HepG2 (cell line): ENCODE measurements around the gene COL5A1. TPM values are rescaled to one million over a fixed set of nuclear protein-coding genes. Genes with fewer than 3 reads are reported as not detected.

Experiments used
- ATAC-seq: fragments of 200-7000 bp; cut with Tn5 transposase; 3 replicates; pipeline ENCODE4 v1.9.1; 2020; ENCODE audit warnings: mild to moderate bottlenecking, moderate library complexity
- BruUV-seq: library from RNA; stranded (reverse); fragments of 400-500 nt; replicated peaks from 2 replicates; lab custom pipeline; 2021; lab: Mats Ljungman, UMichigan
- CTCF ChIA-PET: fragments of 300-600 bp; formaldehyde crosslinking; extraction: SDS; loops from one replicate; lab custom pipeline; 2021; ENCODE audit warnings: low total read pairs, inconsistent platforms, low intra/inter-chr PET ratio; lab: Yijun Ruan, JAX
- POLR2A ChIA-PET: fragments of 350-600 bp; sonication (Branson Sonifier 250); formaldehyde crosslinking; loops from one replicate; lab custom pipeline; 2020; ENCODE audit warnings: antibody characterized with exemption, inconsistent platforms; lab: Yijun Ruan, JAX
- DNase-seq: peaks from one replicate; pipeline ENCODE4 v3.0.0-alpha.2; 2015; ENCODE audit warnings: low spot score
- FAIRE-seq: peaks from 3 replicates; lab custom pipeline; 2011; peaks lifted over from hg19 to GRCh38; lab: Jason Lieb, UNC
- H2AFZ ChIP-seq: one replicate; pipeline ENCODE4 v1.6.1; 2011; ENCODE audit warnings: low read length, inconsistent platforms
- H3K27ac ChIP-seq: fragments of 300-600 bp; 3 replicates; pipeline ENCODE4 v1.8.0; 2011; ENCODE audit warnings: mixed run types, mild to moderate bottlenecking, mixed read lengths, low read length, inconsistent platforms; ENCODE audit not compliant: insufficient read depth; ENCODE audit errors: extremely low read length
- H3K27me3 ChIP-seq, 2 experiments: fragments of 200-600 bp in 1 of 2; 2 replicates in 1 of 2; 3 replicates in 1 of 2; pipeline versions ENCODE4 v1.6.0 to v1.8.0; 2011; ENCODE audit warnings: low read length in 2 of 2, mild to moderate bottlenecking in 2 of 2, moderate library complexity in 2 of 2, inconsistent platforms in 1 of 2; ENCODE audit not compliant: insufficient read depth in 2 of 2, control insufficient read depth in 1 of 2
- H3K36me3 ChIP-seq, 2 experiments: fragments of 200-600 bp in 1 of 2; replicated peaks in 1 of 2; 2 replicates in 1 of 2; 3 replicates in 1 of 2; pipeline versions ENCODE4 v1.5.1 to v1.8.0; 2011; ENCODE audit warnings: low read length in 2 of 2, inconsistent platforms in 1 of 2; ENCODE audit not compliant: insufficient read depth in 2 of 2, control insufficient read depth in 1 of 2
- H3K4me1 ChIP-seq: 2 replicates; pipeline ENCODE4 v1.5.1; 2012; ENCODE audit warnings: low read length, inconsistent platforms; ENCODE audit not compliant: insufficient read depth
- H3K4me2 ChIP-seq: 2 replicates; pipeline ENCODE4 v1.6.0; 2011; ENCODE audit warnings: low read depth, low read length, inconsistent platforms
- H3K4me3 ChIP-seq, 3 experiments: fragments of 200-600 bp in 1 of 3; sonication (generic), shearing (Covaris generic) in 1 of 3; replicated peaks in 1 of 3; 2 replicates each; pipeline ENCODE4 v1.5.1; 2011 to 2016; ENCODE audit warnings: low read length in 3 of 3, inconsistent platforms in 2 of 3, low read depth in 2 of 3, mild to moderate bottlenecking in 2 of 3, control low read depth in 1 of 3, mixed read lengths in 1 of 3; ENCODE audit not compliant: insufficient read depth in 1 of 3
- H3K79me2 ChIP-seq: one replicate; pipeline ENCODE4 v1.6.1; 2011; ENCODE audit warnings: low read length, inconsistent platforms; ENCODE audit not compliant: insufficient read depth
- H3K9ac ChIP-seq: 2 replicates; pipeline ENCODE4 v1.6.0; 2011; ENCODE audit warnings: mild to moderate bottlenecking, low read depth, low read length, inconsistent platforms; ENCODE audit not compliant: insufficient read depth
- H3K9me3 ChIP-seq: 2 replicates; pipeline ENCODE4 v1.5.1; 2012; ENCODE audit warnings: mild to moderate bottlenecking, low read length
- H4K20me1 ChIP-seq: 2 replicates; pipeline ENCODE4 v1.6.0; 2011; ENCODE audit warnings: inconsistent platforms, mild to moderate bottlenecking, low read length, moderate library complexity; ENCODE audit not compliant: insufficient read depth
- AKAP8 ChIP-seq: sonication (generic); formaldehyde crosslinking; IDR thresholded peaks from 2 replicates; pipeline ENCODE4 v1.5.1; 2020; ENCODE audit warnings: mild to moderate bottlenecking, missing genetic modification reagents
- NFYB ChIP-seq: sonication (generic); formaldehyde crosslinking; IDR thresholded peaks from 2 replicates; pipeline ENCODE4 v1.4.0; 2020; ENCODE audit warnings: missing genetic modification reagents
- ZNF501 ChIP-seq: sonication (generic); formaldehyde crosslinking; IDR thresholded peaks from 2 replicates; pipeline ENCODE4 v1.5.1; 2020; ENCODE audit warnings: mild to moderate bottlenecking, moderate library complexity, missing genetic modification reagents
- ZNF768 ChIP-seq: sonication (generic); formaldehyde crosslinking; IDR thresholded peaks from 2 replicates; pipeline ENCODE4 v1.4.0; 2020; ENCODE audit warnings: missing genetic modification reagents
- WGBS: methylation state at CpG from one replicate; pipeline ENCODE4 v1.1.6; 2017; ENCODE audit warnings: low lambda C conversion rate; 5-methylcytosine and 5-hydroxymethylcytosine counted together
- in situ Hi-C: cut with HindIII; loops from 2 replicates; pipeline ENCODE4 v1.10.0; 2017; ENCODE audit warnings: low pct_unique_long_range_greater_than_20kb; ENCODE audit not compliant: extremely low pct_ligation_motif_present
- intact Hi-C: fragments of 100-400 bp; cut with micrococcal nuclease; formaldehyde crosslinking; loops from one replicate; pipeline ENCODE4 v1.10.0; 2022; ENCODE audit not compliant: unreplicated experiment
- polyA plus RNA-seq, 8 experiments: library from polyadenylated mRNA; depleted of rRNA in 3 of 8; stranded (reverse) in 7 of 8; unstranded in 1 of 8; fragments of >200 nt; fragmentation: Illumina TruSeq in 4 of 8; extraction: Trizol in 4 of 8; gene quantifications; 2 replicates each; pipeline versions ENCODE4 v1.2.1 to v1.2.3, GENCODE V29; 2011 to 2016; ENCODE audit warnings: low read depth in 4 of 8, missing spikeins in 1 of 8, mixed read lengths in 1 of 8; ENCODE audit not compliant: insufficient read depth in 1 of 8
- total RNA-seq, 5 experiments: library from RNA; depleted of rRNA; stranded (reverse); fragments of >200 nt; fragmentation: Illumina TruSeq; extraction: Trizol; gene quantifications; 2 replicates each; pipeline ENCODE4 v1.2.3, GENCODE V29; 2016; ENCODE audit warnings: low read depth in 1 of 5
- TF ChIP-seq, protein P1 (sequence below): sonication (generic); formaldehyde crosslinking; IDR thresholded peaks from 2 replicates; pipeline ENCODE4 v1.5.1; 2020; ENCODE audit warnings: mild to moderate bottlenecking, missing genetic modification reagents, moderate library complexity

The COL5A1 gene
- total and polyA plus RNA-seq, 2 of the 13 experiments (the other 11 are each of a cell fraction or from before 2014, with no cell fraction given), result not detected

DNA sequence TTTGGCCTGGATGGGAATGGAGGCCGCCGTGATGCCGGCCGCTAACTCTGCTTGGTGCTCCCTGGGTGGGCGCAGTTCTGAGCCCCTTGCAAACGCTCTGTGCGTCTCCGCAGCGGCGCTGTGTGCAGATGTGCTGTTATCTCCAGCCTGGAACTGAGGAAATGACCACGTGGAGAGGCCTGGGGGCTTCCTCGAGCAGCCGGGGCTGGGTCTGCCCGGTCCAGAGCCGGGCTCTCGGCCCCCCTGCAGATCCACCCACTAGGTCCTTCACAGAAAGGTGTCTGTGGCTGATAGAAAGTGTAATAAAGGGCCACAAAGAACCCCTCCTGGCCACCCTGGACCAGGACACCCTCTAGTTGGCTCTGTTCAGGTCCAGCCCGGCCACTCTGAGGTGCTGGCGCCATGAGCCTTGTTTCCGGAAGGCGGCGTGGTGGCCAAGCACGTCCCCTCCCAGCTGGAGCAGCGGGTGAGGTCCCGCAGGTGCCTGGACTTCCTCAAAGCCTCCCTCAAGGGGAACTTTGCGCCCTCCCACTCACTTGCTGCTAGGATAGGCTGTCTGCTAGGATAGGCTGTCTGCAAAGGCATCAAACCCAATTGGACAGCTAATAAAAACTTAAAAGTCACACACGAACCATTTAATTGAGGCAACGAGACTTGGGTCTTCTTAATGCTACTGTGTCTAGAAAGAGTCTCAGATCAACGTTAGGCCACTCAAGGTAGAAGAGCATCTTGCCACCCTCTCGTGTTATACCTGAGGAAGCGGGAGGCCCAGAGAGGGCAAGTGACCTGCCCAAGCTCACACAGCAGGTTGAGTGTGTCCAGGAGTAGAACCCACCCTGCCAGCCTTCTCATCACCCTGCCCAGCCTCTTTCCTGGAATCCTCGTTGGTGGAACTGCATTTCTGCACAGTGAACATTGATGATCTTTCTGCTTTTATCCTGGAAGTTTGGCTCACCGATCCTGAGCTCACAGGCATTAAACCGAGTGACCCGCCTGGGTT, 129.7 kb downstream of the COL5A1 start:
- Histone ChIP-seq H3K9me3 (no peaks in the 10 kb centered on the region), H3K27me3 (peaks cover 18 to 95% of the 10 kb centered on the region in 2 experiments; a peak in 4 of 5 replicates), H3K79me2 (no peaks in the 10 kb centered on the region), H3K4me1 (no peaks in the 10 kb centered on the region), H3K4me3 (no peak overlapping the region), H3K27ac (no peak overlapping the region), H3K4me2 (no peak overlapping the region), H4K20me1 (no peaks in the 10 kb centered on the region; the same call in 1 of the 2 replicates), H3K9ac (no peak overlapping the region), H3K36me3 (no peaks in the 10 kb centered on the region), H2AFZ (no peak overlapping the region)
- intact Hi-C loops, result no loop called here
- ChIA-PET CTCF (no interaction called here), POLR2A (no interaction called here)
- WGBS, result 22% methylated on average over 14 of the region's 34 CpGs
- DNase-seq (no peak), ATAC-seq (no peak), FAIRE-seq (no peak)
- TF ChIP-seq AKAP8 (CRISPR knock-in tag) (no peak), ZNF501 (CRISPR knock-in tag) (no peak), NFYB (no peak), ZNF768 (CRISPR knock-in tag) (peak; percentile 77)
- TF ChIP-seq, protein P1, sequence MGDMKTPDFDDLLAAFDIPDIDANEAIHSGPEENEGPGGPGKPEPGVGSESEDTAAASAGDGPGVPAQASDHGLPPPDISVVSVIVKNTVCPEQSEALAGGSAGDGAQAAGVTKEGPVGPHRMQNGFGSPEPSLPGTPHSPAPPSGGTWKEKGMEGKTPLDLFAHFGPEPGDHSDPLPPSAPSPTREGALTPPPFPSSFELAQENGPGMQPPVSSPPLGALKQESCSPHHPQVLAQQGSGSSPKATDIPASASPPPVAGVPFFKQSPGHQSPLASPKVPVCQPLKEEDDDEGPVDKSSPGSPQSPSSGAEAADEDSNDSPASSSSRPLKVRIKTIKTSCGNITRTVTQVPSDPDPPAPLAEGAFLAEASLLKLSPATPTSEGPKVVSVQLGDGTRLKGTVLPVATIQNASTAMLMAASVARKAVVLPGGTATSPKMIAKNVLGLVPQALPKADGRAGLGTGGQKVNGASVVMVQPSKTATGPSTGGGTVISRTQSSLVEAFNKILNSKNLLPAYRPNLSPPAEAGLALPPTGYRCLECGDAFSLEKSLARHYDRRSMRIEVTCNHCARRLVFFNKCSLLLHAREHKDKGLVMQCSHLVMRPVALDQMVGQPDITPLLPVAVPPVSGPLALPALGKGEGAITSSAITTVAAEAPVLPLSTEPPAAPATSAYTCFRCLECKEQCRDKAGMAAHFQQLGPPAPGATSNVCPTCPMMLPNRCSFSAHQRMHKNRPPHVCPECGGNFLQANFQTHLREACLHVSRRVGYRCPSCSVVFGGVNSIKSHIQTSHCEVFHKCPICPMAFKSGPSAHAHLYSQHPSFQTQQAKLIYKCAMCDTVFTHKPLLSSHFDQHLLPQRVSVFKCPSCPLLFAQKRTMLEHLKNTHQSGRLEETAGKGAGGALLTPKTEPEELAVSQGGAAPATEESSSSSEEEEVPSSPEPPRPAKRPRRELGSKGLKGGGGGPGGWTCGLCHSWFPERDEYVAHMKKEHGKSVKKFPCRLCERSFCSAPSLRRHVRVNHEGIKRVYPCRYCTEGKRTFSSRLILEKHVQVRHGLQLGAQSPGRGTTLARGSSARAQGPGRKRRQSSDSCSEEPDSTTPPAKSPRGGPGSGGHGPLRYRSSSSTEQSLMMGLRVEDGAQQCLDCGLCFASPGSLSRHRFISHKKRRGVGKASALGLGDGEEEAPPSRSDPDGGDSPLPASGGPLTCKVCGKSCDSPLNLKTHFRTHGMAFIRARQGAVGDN (CRISPR knock-in tag), result 0 out of 2 replicates have a peak, but pooled peaks have one; percentile 8
- in situ Hi-C loops, result no loop called here
- BruUV-seq, result no TSS peak
